HG02852 (cell line): Measurements from ENCODE around the gene BCKDHA.
"Not testable (repeated sequence)": the region's sequence is repeated elsewhere in the genome, so short reads cannot be mapped to it uniquely, and the experiment has no call there.

Experiments
- ATAC-seq: cut with Tn5 transposase; IDR thresholded peaks from one replicate; pipeline ENCODE4 v1.9.1; 2021; ENCODE audit warnings: mild to moderate bottlenecking, moderate library complexity; ENCODE audit not compliant: unreplicated experiment

The BCKDHA gene

GRCh38 chr19:41401483-41401882 lies 3.9 kb downstream of the BCKDHA start:
- no peak for ATAC-seq

- no peak for ATAC-seq
These were observed 4.4 kb downstream of the BCKDHA start for GRCh38 chr19:41402010-41402409.

GRCh38 chr19:41403181-41403970 lies 5.8 kb downstream of the BCKDHA start:
- ATAC-seq: no peak

GRCh38 chr19:41405776-41406175 lies 8.2 kb downstream of the BCKDHA start:
- ATAC-seq: no peak

GRCh38 chr19:41407271-41407670 lies 9.7 kb downstream of the BCKDHA start:
- no peak for ATAC-seq

- ATAC-seq: no peak
These were observed 10.6 kb downstream of the BCKDHA start for GRCh38 chr19:41408256-41408655.

GRCh38 chr19:41408846-41409245 lies 11.2 kb downstream of the BCKDHA start:
- not testable (repeated sequence) for ATAC-seq

GRCh38 chr19:41409288-41409687 lies 11.7 kb downstream of the BCKDHA start:
- ATAC-seq: no peak

- ATAC-seq: no peak
These were observed 12.9 kb downstream of the BCKDHA start for GRCh38 chr19:41410336-41411054.

GRCh38 chr19:41411100-41411967 lies 13.7 kb downstream of the BCKDHA start:
- no peak for ATAC-seq

GRCh38 chr19:41411968-41412265 lies 14.3 kb downstream of the BCKDHA start:
- no peak for ATAC-seq

- ATAC-seq: no peak
These were observed 15.3 kb downstream of the BCKDHA start for GRCh38 chr19:41412953-41413352.

GRCh38 chr19:41413947-41414346 lies 16.3 kb downstream of the BCKDHA start:
- ATAC-seq: no peak

GRCh38 chr19:41414461-41414860 lies 16.8 kb downstream of the BCKDHA start:
- no peak for ATAC-seq

- no peak for ATAC-seq
These were observed 17.5 kb downstream of the BCKDHA start for GRCh38 chr19:41415154-41415571.

- no peak for ATAC-seq
These were observed 18.6 kb downstream of the BCKDHA start for GRCh38 chr19:41416194-41416674.

- no peak for ATAC-seq
These were observed 22.7 kb downstream of the BCKDHA start for GRCh38 chr19:41420101-41420880.

GRCh38 chr19:41421314-41421713 lies 23.7 kb downstream of the BCKDHA start:
- no peak for ATAC-seq

- no peak for ATAC-seq
These were observed 24.4 kb downstream of the BCKDHA start for GRCh38 chr19:41421973-41422372.

- ATAC-seq: no peak
These were observed 24.8 kb downstream of the BCKDHA start for GRCh38 chr19:41422456-41422855.

- ATAC-seq: no peak
These were observed 25.3 kb downstream of the BCKDHA start for GRCh38 chr19:41422955-41423354.
